ENCODE data around the gene SQOR.
A peak's percentile ranks its signal among the peaks of the same experiment; 100 is the strongest.

SQOR gene

DNA sequence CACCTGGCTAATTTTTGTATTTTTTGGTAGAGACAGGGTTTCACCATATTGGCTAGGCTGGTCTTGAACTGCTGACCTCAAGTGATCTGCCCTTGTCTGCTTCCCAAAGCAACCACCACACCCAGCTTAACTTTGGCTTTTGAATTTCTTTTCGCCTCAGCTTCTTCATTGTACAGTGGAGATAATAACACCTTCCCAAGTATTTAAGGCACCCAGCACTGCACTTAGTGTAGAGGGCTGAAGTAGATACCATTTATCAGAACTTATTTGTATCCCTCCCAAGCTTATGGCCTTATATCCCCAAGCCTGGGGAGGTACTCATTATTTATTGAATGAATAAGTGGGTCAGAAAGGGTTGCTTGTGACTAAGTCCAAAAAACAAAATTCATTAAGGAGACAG is 2.3 kb downstream of the SQOR start:
- Histone ChIP-seq H3K79me2 (ENCODE audit: low read length) (no peaks in the 10 kb centered on the region), H3K4me1 (ENCODE audit: low read length) (peaks cover 7% of the 10 kb centered on the region), H3K4me3 (ENCODE audit: low read length) (no peak overlapping the region), H4K20me1 (ENCODE audit: insufficient read depth, low read length) (no peaks in the 10 kb centered on the region), H3K36me3 (replicated peaks; ENCODE audit: low read depth, low read length) (no peaks in the 10 kb centered on the region), H3K9ac (ENCODE audit: low read length) (no peak overlapping the region), H3K27me3 (ENCODE audit: low read depth, low read length) (peaks cover 26% of the 10 kb centered on the region), H3K4me2 (ENCODE audit: low read length) (peak overlapping the region; percentile 45), H3K27ac (ENCODE audit: low read length) (no peak overlapping the region), H3K9me3 (ENCODE audit: insufficient read depth, low read length) (no peaks in the 10 kb centered on the region), H2AFZ (ENCODE audit: low read depth, low read length) (no peak overlapping the region; the same call in 1 of the 2 replicates)
- no peak for TF ChIP-seq EZH2phosphoT487 (IDR thresholded peaks at IDR 0.05; ENCODE audit: low read depth)
- TF ChIP-seq, protein P1, sequence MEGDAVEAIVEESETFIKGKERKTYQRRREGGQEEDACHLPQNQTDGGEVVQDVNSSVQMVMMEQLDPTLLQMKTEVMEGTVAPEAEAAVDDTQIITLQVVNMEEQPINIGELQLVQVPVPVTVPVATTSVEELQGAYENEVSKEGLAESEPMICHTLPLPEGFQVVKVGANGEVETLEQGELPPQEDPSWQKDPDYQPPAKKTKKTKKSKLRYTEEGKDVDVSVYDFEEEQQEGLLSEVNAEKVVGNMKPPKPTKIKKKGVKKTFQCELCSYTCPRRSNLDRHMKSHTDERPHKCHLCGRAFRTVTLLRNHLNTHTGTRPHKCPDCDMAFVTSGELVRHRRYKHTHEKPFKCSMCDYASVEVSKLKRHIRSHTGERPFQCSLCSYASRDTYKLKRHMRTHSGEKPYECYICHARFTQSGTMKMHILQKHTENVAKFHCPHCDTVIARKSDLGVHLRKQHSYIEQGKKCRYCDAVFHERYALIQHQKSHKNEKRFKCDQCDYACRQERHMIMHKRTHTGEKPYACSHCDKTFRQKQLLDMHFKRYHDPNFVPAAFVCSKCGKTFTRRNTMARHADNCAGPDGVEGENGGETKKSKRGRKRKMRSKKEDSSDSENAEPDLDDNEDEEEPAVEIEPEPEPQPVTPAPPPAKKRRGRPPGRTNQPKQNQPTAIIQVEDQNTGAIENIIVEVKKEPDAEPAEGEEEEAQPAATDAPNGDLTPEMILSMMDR (IDR thresholded peaks at IDR 0.05; ENCODE audit: low read depth, low read length) = no peak

DNA sequence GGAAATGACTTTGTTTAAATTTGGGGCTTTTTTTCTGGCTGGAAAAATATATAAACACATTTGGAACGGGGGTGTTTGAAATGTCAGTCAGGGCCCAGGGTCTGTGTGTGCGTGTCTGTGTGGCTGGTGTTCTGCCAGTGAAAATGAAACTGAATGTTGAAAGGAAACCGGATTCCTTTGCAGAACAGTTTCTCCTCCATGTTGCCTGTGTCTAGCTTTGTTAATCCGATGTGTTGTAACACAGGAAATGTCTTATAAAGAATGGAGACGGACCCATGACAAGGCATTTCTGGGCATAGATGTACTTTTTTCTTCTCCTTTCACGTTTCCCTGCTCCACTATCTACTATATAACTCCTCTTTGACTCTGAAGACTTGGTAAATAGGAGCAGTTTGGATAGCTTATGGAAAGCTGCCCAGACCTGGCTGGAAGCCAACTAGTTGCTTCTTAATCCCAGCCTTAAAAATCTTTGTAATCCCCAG is 2.8 kb downstream of the SQOR start:
- H3K9me3 ChIP-seq (ENCODE audit: insufficient read depth, low read length) = no peaks in the 10 kb centered on the region
- H3K9ac ChIP-seq (ENCODE audit: low read length) = no peak overlapping the region
- peaks cover 7% of the 10 kb centered on the region for H3K4me1 ChIP-seq (ENCODE audit: low read length)
- H4K20me1 ChIP-seq (ENCODE audit: insufficient read depth, low read length) = no peaks in the 10 kb centered on the region
- H3K4me3 ChIP-seq (ENCODE audit: low read length) = peak overlapping the region; percentile 13; the same call in 1 of the 2 replicates
- peaks cover 26% of the 10 kb centered on the region for H3K27me3 ChIP-seq (ENCODE audit: low read depth, low read length)
- peak overlapping the region; percentile 40; the same call in 1 of the 2 replicates for H2AFZ ChIP-seq (ENCODE audit: low read depth, low read length)
- no peak overlapping the region for H3K27ac ChIP-seq (ENCODE audit: low read length)
- no peaks in the 10 kb centered on the region for H3K79me2 ChIP-seq (ENCODE audit: low read length)
- no peaks in the 10 kb centered on the region for H3K36me3 ChIP-seq (replicated peaks; ENCODE audit: low read depth, low read length)
- peak overlapping the region; percentile 45 for H3K4me2 ChIP-seq (ENCODE audit: low read length)
- TF ChIP-seq, protein P1 (IDR thresholded peaks at IDR 0.05; ENCODE audit: low read depth, low read length) = no peak
- TF ChIP-seq EZH2phosphoT487 (IDR thresholded peaks at IDR 0.05; ENCODE audit: low read depth) = no peak

DNA sequence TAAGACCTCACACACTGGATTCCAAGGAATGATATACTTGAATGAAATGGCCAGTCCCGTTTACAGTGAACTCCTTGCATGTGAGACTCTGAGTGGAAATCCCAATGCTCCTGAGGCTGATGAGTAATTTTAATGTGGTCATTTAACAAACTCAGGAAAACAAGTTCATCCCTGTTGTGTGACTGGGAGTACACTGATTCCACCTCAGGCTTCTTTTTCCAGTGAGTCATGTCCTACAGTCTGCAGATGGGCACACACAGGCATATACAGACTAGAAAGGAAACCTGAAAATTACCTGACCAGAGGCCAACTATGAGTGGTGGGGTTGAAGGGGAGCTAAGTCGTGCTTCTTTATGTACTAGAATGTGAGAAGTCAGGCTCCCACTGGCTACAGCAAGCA is 5.8 kb downstream of the SQOR start:
- Histone ChIP-seq H3K4me3 (ENCODE audit: low read length) (no peak overlapping the region), H2AFZ (ENCODE audit: low read depth, low read length) (no peak overlapping the region), H3K27me3 (ENCODE audit: low read depth, low read length) (peaks cover 15% of the 10 kb centered on the region), H3K36me3 (replicated peaks; ENCODE audit: low read depth, low read length) (no peaks in the 10 kb centered on the region), H3K4me2 (ENCODE audit: low read length) (no peak overlapping the region), H4K20me1 (ENCODE audit: insufficient read depth, low read length) (no peaks in the 10 kb centered on the region), H3K9ac (ENCODE audit: low read length) (no peak overlapping the region), H3K4me1 (ENCODE audit: low read length) (peaks cover 7% of the 10 kb centered on the region), H3K79me2 (ENCODE audit: low read length) (no peaks in the 10 kb centered on the region), H3K9me3 (ENCODE audit: insufficient read depth, low read length) (no peaks in the 10 kb centered on the region), H3K27ac (ENCODE audit: low read length) (no peak overlapping the region)
- TF ChIP-seq, protein P1 (IDR thresholded peaks at IDR 0.05; ENCODE audit: low read depth, low read length) = no peak
- TF ChIP-seq EZH2phosphoT487 (IDR thresholded peaks at IDR 0.05; ENCODE audit: low read depth) = no peak

DNA sequence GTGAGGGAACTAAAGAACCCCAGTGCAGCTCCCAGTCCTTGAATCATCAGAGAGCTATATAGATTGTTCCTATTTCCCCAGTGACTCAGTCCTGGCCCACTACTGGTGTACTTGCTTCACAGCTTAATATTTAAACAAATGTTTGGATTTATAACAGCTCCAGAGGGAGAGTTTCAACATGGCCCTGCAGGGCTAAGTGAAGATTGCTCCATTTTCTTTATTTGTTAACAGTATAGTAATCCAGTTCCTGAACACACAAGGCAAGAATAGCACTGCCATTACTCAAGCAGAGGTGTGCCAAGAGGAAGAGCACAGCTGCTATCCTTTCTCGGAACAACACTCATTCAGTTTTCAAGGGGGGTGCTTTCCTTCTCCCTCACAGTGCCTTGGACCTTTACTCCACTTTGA is 6.5 kb downstream of the SQOR start:
- Histone ChIP-seq H3K36me3 (replicated peaks; ENCODE audit: low read depth, low read length) (no peaks in the 10 kb centered on the region), H2AFZ (ENCODE audit: low read depth, low read length) (no peak overlapping the region), H3K27ac (ENCODE audit: low read length) (no peak overlapping the region), H3K27me3 (ENCODE audit: low read depth, low read length) (peaks cover 15% of the 10 kb centered on the region), H3K9ac (ENCODE audit: low read length) (no peak overlapping the region), H4K20me1 (ENCODE audit: insufficient read depth, low read length) (no peaks in the 10 kb centered on the region), H3K79me2 (ENCODE audit: low read length) (no peaks in the 10 kb centered on the region), H3K9me3 (ENCODE audit: insufficient read depth, low read length) (no peaks in the 10 kb centered on the region), H3K4me2 (ENCODE audit: low read length) (no peak overlapping the region), H3K4me1 (ENCODE audit: low read length) (peaks cover 7% of the 10 kb centered on the region), H3K4me3 (ENCODE audit: low read length) (no peak overlapping the region)
- TF ChIP-seq EZH2phosphoT487 (IDR thresholded peaks at IDR 0.05; ENCODE audit: low read depth) = no peak
- TF ChIP-seq, protein P1 (IDR thresholded peaks at IDR 0.05; ENCODE audit: low read depth, low read length) = no peak

Data from OCI-LY3 (cell line).